GM18870 (cell line): ENCODE data around the gene KLHL3.

ENCODE experiments used
- ATAC-seq: cut with Tn5 transposase; IDR thresholded peaks from one replicate; pipeline ENCODE4 v1.9.1; 2021; ENCODE audit warnings: moderate library complexity; ENCODE audit not compliant: unreplicated experiment

Gene KLHL3

GRCh38 chr5:137612576-137612975, 123.3 kb downstream of the KLHL3 start:
- ATAC-seq, result no peak

GRCh38 chr5:137611794-137612435, 124.0 kb downstream of the KLHL3 start:
- no peak for ATAC-seq

- ATAC-seq, result no peak
These were observed 124.8 kb downstream of the KLHL3 start for GRCh38 chr5:137611011-137611580.

- ATAC-seq, result no peak
These were observed 125.3 kb downstream of the KLHL3 start for GRCh38 chr5:137610598-137610997.

GRCh38 chr5:137609127-137609526, 126.8 kb downstream of the KLHL3 start:
- ATAC-seq, result no peak

- ATAC-seq, result no peak
These were observed 128.1 kb downstream of the KLHL3 start for GRCh38 chr5:137607771-137608170.

GRCh38 chr5:137606401-137606800, 129.5 kb downstream of the KLHL3 start:
- no peak for ATAC-seq

- ATAC-seq, result no peak
These were observed 130.5 kb downstream of the KLHL3 start for GRCh38 chr5:137605411-137605810.

GRCh38 chr5:137604348-137605095, 131.4 kb downstream of the KLHL3 start:
- ATAC-seq, result no peak

- no peak for ATAC-seq
These were observed 132.0 kb downstream of the KLHL3 start for GRCh38 chr5:137603891-137604290.

GRCh38 chr5:137603356-137603755, 132.5 kb downstream of the KLHL3 start:
- no peak for ATAC-seq

GRCh38 chr5:137602721-137603273, 133.1 kb downstream of the KLHL3 start:
- ATAC-seq, result no peak

- ATAC-seq, result no peak
These were observed 135.0 kb downstream of the KLHL3 start for GRCh38 chr5:137600721-137601360.

GRCh38 chr5:137599457-137599856, 136.4 kb downstream of the KLHL3 start:
- ATAC-seq, result no peak

GRCh38 chr5:137598399-137598798, 137.5 kb downstream of the KLHL3 start:
- ATAC-seq, result no peak

GRCh38 chr5:137596941-137597340, 138.9 kb downstream of the KLHL3 start:
- no peak for ATAC-seq

GRCh38 chr5:137595396-137596079, 140.4 kb downstream of the KLHL3 start:
- ATAC-seq, result no peak

GRCh38 chr5:137594717-137595116, 141.2 kb downstream of the KLHL3 start:
- ATAC-seq, result no peak

GRCh38 chr5:137592317-137592716, 143.6 kb downstream of the KLHL3 start:
- ATAC-seq, result no peak

- no peak for ATAC-seq
These were observed 146.7 kb downstream of the KLHL3 start for GRCh38 chr5:137589185-137589584.

- no peak for ATAC-seq
These were observed 148.0 kb downstream of the KLHL3 start for GRCh38 chr5:137587919-137588318.
